ENCODE results near the gene WDR27.

- TF ChIP-seq CTCF (IDR thresholded peaks at IDR 0.05; ENCODE audit: low read length) (no peak), EZH2 (IDR thresholded peaks at IDR 0.05; ENCODE audit: borderline replicate concordance, low read length) (no peak)
These were observed 8.2 kb upstream of the WDR27 start for GRCh38 chr6:169710009-169710408.
